ENCODE data around the gene GNG14. TPM values are rescaled to one million over a fixed set of nuclear protein-coding genes. Genes with fewer than 3 reads are reported as not detected.

GNG14 gene
- polyA plus RNA-seq, 3 donors: 0.45 to 0.55 TPM; not detected in 1

Other genes starting within 250 kb of the GNG14 start
- 10 to 100 TPM; 10.4 to 11.9 (median 10.7) TPM for gene ZNF443, start 247.0 kb upstream of the GNG14 start, polyA plus RNA-seq (ENCODE audit: insufficient read length in 3 of 3)
- gene ZNF709, start 203.2 kb upstream of the GNG14 start, polyA plus RNA-seq (ENCODE audit: insufficient read length in 3 of 3): 10 to 100 TPM in 1 of 3 donors, 1 to 10 TPM in 2; 7.0 to 11.6 (median 8.3) TPM
- gene ZNF564, start 136.5 kb upstream of the GNG14 start, polyA plus RNA-seq (ENCODE audit: insufficient read length in 3 of 3): 10 to 100 TPM; 12.2 to 13.0 (median 12.5) TPM
- 1 to 10 TPM; 4.3 to 5.0 (median 4.4) TPM for gene ZNF490, start 77.2 kb upstream of the GNG14 start, polyA plus RNA-seq (ENCODE audit: insufficient read length in 3 of 3)
- gene ZNF791, start 77.1 kb upstream of the GNG14 start, polyA plus RNA-seq (ENCODE audit: insufficient read length in 3 of 3): 10 to 100 TPM; 20.0 to 26.8 (median 26.7) TPM
- gene MAN2B1, start 21.3 kb upstream of the GNG14 start, polyA plus RNA-seq (ENCODE audit: insufficient read length in 3 of 3): 10 to 100 TPM; 28.6 to 38.1 (median 31.5) TPM
- 10 to 100 TPM; 13.7 to 26.0 (median 17.8) TPM for gene WDR83, start 21.2 kb upstream of the GNG14 start, polyA plus RNA-seq (ENCODE audit: insufficient read length in 3 of 3)
- gene DHPS, start 6.1 kb upstream of the GNG14 start, polyA plus RNA-seq (ENCODE audit: insufficient read length in 3 of 3): 100 to 1,000 TPM in 1 of 3 donors, 10 to 100 TPM in 2; 68.5 to 103 (median 83.0) TPM
- gene FBXW9, start 8.6 kb downstream of the GNG14 start, polyA plus RNA-seq (ENCODE audit: insufficient read length in 3 of 3): 10 to 100 TPM; 12.2 to 17.0 (median 15.1) TPM
- 10 to 100 TPM; 66.7 to 81.9 (median 79.3) TPM for gene TNPO2, start 35.9 kb downstream of the GNG14 start, polyA plus RNA-seq (ENCODE audit: insufficient read length in 3 of 3)
- 100 to 1,000 TPM; 150 to 204 (median 184) TPM for gene TRIR, start 46.7 kb downstream of the GNG14 start, polyA plus RNA-seq (ENCODE audit: insufficient read length in 3 of 3)
- 10 to 100 TPM; 76.6 to 94.6 (median 82.7) TPM for gene GET3, start 49.5 kb downstream of the GNG14 start, polyA plus RNA-seq (ENCODE audit: insufficient read length in 3 of 3)
- under 1 TPM; 0.08 to 0.13 (median 0.09) TPM for gene BEST2, start 63.8 kb downstream of the GNG14 start, polyA plus RNA-seq (ENCODE audit: insufficient read length in 3 of 3)
- 10 to 100 TPM; 43.8 to 89.3 (median 56.4) TPM for gene HOOK2, start 87.6 kb downstream of the GNG14 start, polyA plus RNA-seq (ENCODE audit: insufficient read length in 3 of 3)
- gene JUNB, start 103.5 kb downstream of the GNG14 start, polyA plus RNA-seq (ENCODE audit: insufficient read length in 3 of 3): 10 to 100 TPM; 32.8 to 50.1 (median 44.2) TPM
- gene PRDX2, start 113.8 kb downstream of the GNG14 start, polyA plus RNA-seq (ENCODE audit: insufficient read length in 3 of 3): 100 to 1,000 TPM; 283 to 360 (median 327) TPM
- gene THSD8, start 114.1 kb downstream of the GNG14 start, polyA plus RNA-seq (ENCODE audit: insufficient read length in 3 of 3): 1 to 10 TPM; 4.7 to 9.0 (median 6.7) TPM
- 10 to 100 TPM; 29.4 to 44.1 (median 34.0) TPM for gene RNASEH2A, start 118.6 kb downstream of the GNG14 start, polyA plus RNA-seq (ENCODE audit: insufficient read length in 3 of 3)
- under 1 TPM in 1 of 3 donors, not detected in 2; 0.14 TPM for gene RTBDN, start 146.6 kb downstream of the GNG14 start, polyA plus RNA-seq (ENCODE audit: insufficient read length in 3 of 3)
- 1 to 10 TPM; 1.0 to 1.3 (median 1.1) TPM for gene MAST1, start 150.5 kb downstream of the GNG14 start, polyA plus RNA-seq (ENCODE audit: insufficient read length in 3 of 3)
- 10 to 100 TPM; 10.2 to 12.6 (median 11.7) TPM for gene DNASE2, start 193.5 kb downstream of the GNG14 start, polyA plus RNA-seq (ENCODE audit: insufficient read length in 3 of 3)
- gene KLF1, start 199.2 kb downstream of the GNG14 start, polyA plus RNA-seq (ENCODE audit: insufficient read length in 3 of 3): under 1 TPM; 0.27 to 0.59 (median 0.32) TPM
- gene GCDH, start 203.2 kb downstream of the GNG14 start, polyA plus RNA-seq (ENCODE audit: insufficient read length in 3 of 3): 10 to 100 TPM; 31.9 to 38.3 (median 33.4) TPM
- 1 to 10 TPM; 3.0 to 4.5 (median 3.1) TPM for gene SYCE2, start 231.3 kb downstream of the GNG14 start, polyA plus RNA-seq (ENCODE audit: insufficient read length in 3 of 3)
- gene FARSA, start 245.7 kb downstream of the GNG14 start, polyA plus RNA-seq (ENCODE audit: insufficient read length in 3 of 3): 10 to 100 TPM; 41.2 to 58.6 (median 52.8) TPM

Data from renal cortex interstitium (tissue), 3 donors.